ENCODE data around the gene NDUFB4. TPM values are rescaled to one million over a fixed set of nuclear protein-coding genes. Genes with fewer than 3 reads are reported as not detected.
"Not testable (repeated sequence)": the region's sequence is repeated elsewhere in the genome, so short reads cannot be mapped to it uniquely, and the experiment has no call there.

NDUFB4 gene
- total RNA-seq, 4 donors from 2014 or later: 142 to 333 (median 256) TPM

- intact Hi-C loops (cut with DNase I): no loop called here
- 65% methylated on average over 2 of the region's 2 CpGs for WGBS
- no peaks in the 10 kb centered on the region for H3K36me3 ChIP-seq
Measured at GRCh38 chr3:120636795-120637401, 40.8 kb downstream of the NDUFB4 start.

GRCh38 chr3:120637851-120638559 is 41.9 kb downstream of the NDUFB4 start:
- H3K4me1 ChIP-seq: peaks cover 0 to 16% (median 7%) of the 10 kb centered on the region in 4 donors
- no peak for DNase-seq (ENCODE audit: extremely low spot score)
- H3K27me3 ChIP-seq: no peaks in the 10 kb centered on the region
- H3K4me3 ChIP-seq: no peak overlapping the region
- no peak overlapping the region for H3K27ac ChIP-seq (replicated peaks in 1 of 4)
- intact Hi-C loops (cut with DNase I): no loop called here
- no peaks in the 10 kb centered on the region for H3K9me3 ChIP-seq
- TF ChIP-seq POLR2A (IDR thresholded peaks at IDR 0.05; ENCODE audit: low read depth): no peak
- TF ChIP-seq POLR2AphosphoS5 (IDR thresholded peaks at IDR 0.05): no peak
- H3K36me3 ChIP-seq: no peaks in the 10 kb centered on the region
- WGBS: 78% methylated on average over 6 of the region's 6 CpGs

More at GRCh38 chr3:120636795-120637401, 40.8 kb downstream of the NDUFB4 start:
- no peaks in the 10 kb centered on the region for H3K9me3 ChIP-seq
- H3K27me3 ChIP-seq: no peaks in the 10 kb centered on the region
- no peak for DNase-seq (ENCODE audit: extremely low spot score)
- TF ChIP-seq CTCF (IDR thresholded peaks at IDR 0.05): no peak
- no peak for TF ChIP-seq EP300 (IDR thresholded peaks at IDR 0.05)
- no peak for TF ChIP-seq POLR2A (IDR thresholded peaks at IDR 0.05; ENCODE audit: low read depth)
- H3K27ac ChIP-seq (replicated peaks in 1 of 4): no peak overlapping the region
- no peak overlapping the region for H3K4me3 ChIP-seq
- peaks cover 0 to 16% (median 7%) of the 10 kb centered on the region in 4 donors for H3K4me1 ChIP-seq

- DNase-seq (ENCODE audit: extremely low spot score); H3K36me3 ChIP-seq; H3K27me3 ChIP-seq; H3K4me3 ChIP-seq; H3K9me3 ChIP-seq; H3K27ac ChIP-seq (replicated peaks in 1 of 4); intact Hi-C loops (cut with DNase I): not testable (repeated sequence)
- peaks cover 0 to 16% (median 7%) of the 10 kb centered on the region in 4 donors for H3K4me1 ChIP-seq
- WGBS: 89% methylated on average over 4 of the region's 4 CpGs
Measured at GRCh38 chr3:120638820-120639219, 42.7 kb downstream of the NDUFB4 start.

GRCh38 chr3:120640231-120640630 is 44.1 kb downstream of the NDUFB4 start:
- Histone ChIP-seq H3K36me3 (no peaks in the 10 kb centered on the region), H3K4me1 (peaks cover 0 to 16% (median 7%) of the 10 kb centered on the region in 4 donors), H3K27ac (replicated peaks in 1 of 4) (no peak overlapping the region), H3K9me3 (no peaks in the 10 kb centered on the region), H3K27me3 (no peaks in the 10 kb centered on the region), H3K4me3 (no peak overlapping the region)
- 90% methylated on average over 1 of the region's 1 CpG for WGBS
- no peak for DNase-seq (ENCODE audit: extremely low spot score)
- intact Hi-C loops (cut with DNase I): no loop called here
- no peak for TF ChIP-seq POLR2A (IDR thresholded peaks at IDR 0.05; ENCODE audit: low read depth)
- TF ChIP-seq POLR2AphosphoS5 (IDR thresholded peaks at IDR 0.05): no peak
- TF ChIP-seq EP300 (IDR thresholded peaks at IDR 0.05): no peak

GRCh38 chr3:120641696-120642246 is 45.6 kb downstream of the NDUFB4 start:
- H3K27me3 ChIP-seq: no peaks in the 10 kb centered on the region
- peaks cover 0 to 17% (median 6%) of the 10 kb centered on the region in 4 donors for H3K4me1 ChIP-seq
- no peaks in the 10 kb centered on the region for H3K9me3 ChIP-seq
- 86% methylated on average over 2 of the region's 2 CpGs for WGBS
- no peak for DNase-seq (ENCODE audit: extremely low spot score)
- no peak overlapping the region for H3K27ac ChIP-seq (replicated peaks in 1 of 4)
- H3K4me3 ChIP-seq: no peak overlapping the region
- no peaks in the 10 kb centered on the region for H3K36me3 ChIP-seq
- TF ChIP-seq CTCF (IDR thresholded peaks at IDR 0.05) (no peak), EP300 (IDR thresholded peaks at IDR 0.05) (no peak), POLR2AphosphoS5 (IDR thresholded peaks at IDR 0.05) (no peak), POLR2A (IDR thresholded peaks at IDR 0.05; ENCODE audit: low read depth) (no peak)
- intact Hi-C loops (cut with DNase I): no loop called here

- WGBS: 75% methylated on average over 4 of the region's 4 CpGs
- no peak for TF ChIP-seq CTCF (IDR thresholded peaks at IDR 0.05)
- TF ChIP-seq POLR2AphosphoS5 (IDR thresholded peaks at IDR 0.05): no peak
- no peak for TF ChIP-seq POLR2A (IDR thresholded peaks at IDR 0.05; ENCODE audit: low read depth)
- TF ChIP-seq EP300 (IDR thresholded peaks at IDR 0.05): no peak
- Histone ChIP-seq H3K4me1 (peaks cover 0 to 15% (median 4%) of the 10 kb centered on the region in 4 donors), H3K9me3 (no peaks in the 10 kb centered on the region), H3K4me3 (no peak overlapping the region), H3K27ac (replicated peaks in 1 of 4) (no peak overlapping the region), H3K36me3 (no peaks in the 10 kb centered on the region), H3K27me3 (no peaks in the 10 kb centered on the region)
- no peak for DNase-seq (ENCODE audit: extremely low spot score)
- intact Hi-C loops (cut with DNase I): no loop called here
Measured at GRCh38 chr3:120642368-120642948, 46.3 kb downstream of the NDUFB4 start.
